OCI-LY1 (cell line): ENCODE measurements around the gene WDR36.

Experiments
- H2AFZ ChIP-seq: fragments of 200-600 bp; sonication (generic), shearing (Covaris generic); 2 replicates; pipeline ENCODE4 v1.6.0; 2014; ENCODE audit warnings: antibody characterized with exemption, mild to moderate bottlenecking, low read length
- H3F3A ChIP-seq: fragments of 200-600 bp; sonication (generic), shearing (Covaris generic); 2 replicates; pipeline ENCODE4 v1.6.0; 2014; ENCODE audit warnings: mild to moderate bottlenecking, antibody characterized with exemption, low read length, moderate library complexity; ENCODE audit not compliant: insufficient read depth
- H3K27ac ChIP-seq: fragments of 200-600 bp; sonication (generic); 2 replicates; pipeline ENCODE4 v1.5.1; 2014; ENCODE audit warnings: low read length, mixed run types, mild to moderate bottlenecking, low read depth; ENCODE audit not compliant: poor library complexity, severe bottlenecking
- H3K27me3 ChIP-seq: fragments of 200-600 bp; sonication (generic); 2 replicates; pipeline ENCODE4 v1.6.0; 2014; ENCODE audit warnings: antibody characterized with exemption, mild to moderate bottlenecking, low read length, moderate library complexity; ENCODE audit not compliant: insufficient read depth
- H3K36me3 ChIP-seq: fragments of 200-600 bp; sonication (generic); 2 replicates; pipeline ENCODE4 v1.6.1; 2014; ENCODE audit warnings: mild to moderate bottlenecking, antibody characterized with exemption, low read length, moderate library complexity, mixed read lengths; ENCODE audit not compliant: insufficient read depth
- H3K4me1 ChIP-seq: fragments of 200-600 bp; sonication (generic); 2 replicates; pipeline ENCODE4 v1.5.1; 2014; ENCODE audit warnings: mild to moderate bottlenecking, low read length, moderate library complexity; ENCODE audit not compliant: insufficient read depth, severe bottlenecking
- H3K4me2 ChIP-seq: fragments of 200-600 bp; sonication (generic), shearing (Covaris generic); 2 replicates; pipeline ENCODE4 v1.6.1; 2014; ENCODE audit warnings: low read length
- H3K4me3 ChIP-seq: fragments of 200-600 bp; sonication (generic); 2 replicates; pipeline ENCODE4 v1.5.1; 2014; ENCODE audit warnings: low read length, low read depth, mild to moderate bottlenecking, mixed read lengths; ENCODE audit not compliant: poor library complexity, severe bottlenecking
- H3K79me2 ChIP-seq: fragments of 200-600 bp; shearing (Covaris generic); 2 replicates; pipeline ENCODE4 v1.6.1; 2016; ENCODE audit warnings: mixed run types, low read length, mixed read lengths; ENCODE audit not compliant: insufficient read depth
- H3K9ac ChIP-seq: fragments of 200-600 bp; sonication (generic), shearing (Covaris generic); 2 replicates; pipeline ENCODE4 v1.6.1; 2014; ENCODE audit warnings: mild to moderate bottlenecking, low read length, mixed read lengths
- H3K9me2 ChIP-seq: fragments of 200-600 bp; sonication (generic), shearing (Covaris generic); 2 replicates; pipeline ENCODE4 v1.6.1; 2014; ENCODE audit warnings: low read depth, mild to moderate bottlenecking, low read length, mixed read lengths
- H3K9me3 ChIP-seq: fragments of 200-600 bp; shearing (Covaris generic); 2 replicates; pipeline ENCODE4 v1.6.1; 2014; ENCODE audit warnings: low read length, mixed read lengths
- H4K20me1 ChIP-seq: fragments of 200-600 bp; sonication (generic), shearing (Covaris generic); 2 replicates; pipeline ENCODE4 v1.6.0; 2016; ENCODE audit warnings: mild to moderate bottlenecking, low read length; ENCODE audit not compliant: insufficient read depth
- CTCF ChIP-seq: fragments of 200-600 bp; sonication (generic), shearing (Covaris generic); IDR thresholded peaks from 2 replicates; pipeline ENCODE4 v1.5.1; 2017; ENCODE audit warnings: mild to moderate bottlenecking, antibody characterized with exemption, low read length, moderate library complexity, mixed read lengths
- EZH2 ChIP-seq: fragments of 200-600 bp; sonication (generic), shearing (Covaris generic); IDR thresholded peaks from 2 replicates; pipeline ENCODE4 v1.8.0; 2017; ENCODE audit warnings: borderline replicate concordance, mixed run types, mild to moderate bottlenecking, antibody characterized with exemption, low read length, moderate library complexity, mixed read lengths

WDR36 gene

DNA sequence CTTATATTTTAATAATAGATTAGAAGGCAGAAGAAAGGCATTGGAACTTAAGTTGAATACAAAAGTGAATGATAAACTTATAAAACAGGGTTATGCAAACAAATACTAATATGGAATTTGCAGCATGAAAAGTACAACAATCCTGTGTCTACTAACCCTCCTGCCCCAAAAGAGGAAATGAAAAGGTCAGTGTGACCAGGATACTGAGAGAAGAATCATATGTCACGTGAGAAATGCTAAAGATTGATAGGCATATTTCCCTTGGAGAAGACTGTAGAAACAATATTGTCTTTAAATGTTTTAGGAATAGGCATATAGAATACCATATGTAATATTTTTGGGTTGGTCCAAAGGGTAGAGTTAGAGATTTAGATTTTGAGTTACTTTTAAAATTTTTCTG, 3.8 kb downstream of the WDR36 start:
- Histone ChIP-seq H3K9me2 (no peaks in the 10 kb centered on the region), H3K27me3 (no peaks in the 10 kb centered on the region), H2AFZ (no peak overlapping the region), H3K4me3 (no peak overlapping the region), H3K79me2 (peaks cover 35% of the 10 kb centered on the region), H3K9me3 (no peaks in the 10 kb centered on the region), H3F3A (no peaks in the 10 kb centered on the region), H4K20me1 (no peaks in the 10 kb centered on the region), H3K4me2 (no peak overlapping the region), H3K36me3 (peaks cover 61% of the 10 kb centered on the region), H3K9ac (no peak overlapping the region), H3K27ac (no peak overlapping the region), H3K4me1 (peaks cover 23% of the 10 kb centered on the region)
- TF ChIP-seq EZH2 (no peak), CTCF (no peak)

GRCh38 chr5:111099058-111099778, 7.1 kb downstream of the WDR36 start:
- Histone ChIP-seq H3F3A (no peaks in the 10 kb centered on the region), H3K4me1 (peaks cover 4% of the 10 kb centered on the region), H2AFZ (no peak overlapping the region), H3K4me2 (no peak overlapping the region), H3K9me3 (no peaks in the 10 kb centered on the region), H3K4me3 (no peak overlapping the region), H3K27me3 (no peaks in the 10 kb centered on the region), H4K20me1 (no peaks in the 10 kb centered on the region), H3K27ac (no peak overlapping the region), H3K9me2 (no peaks in the 10 kb centered on the region), H3K36me3 (peaks cover 93% of the 10 kb centered on the region), H3K79me2 (peaks cover 15% of the 10 kb centered on the region), H3K9ac (no peak overlapping the region)
- TF ChIP-seq CTCF (no peak), EZH2 (no peak)

GRCh38 chr5:111106320-111106948, 14.3 kb downstream of the WDR36 start:
- Histone ChIP-seq H4K20me1 (no peaks in the 10 kb centered on the region), H3K27me3 (no peaks in the 10 kb centered on the region), H2AFZ (no peak overlapping the region), H3K79me2 (no peaks in the 10 kb centered on the region), H3K9me2 (no peaks in the 10 kb centered on the region), H3K27ac (no peak overlapping the region), H3F3A (no peaks in the 10 kb centered on the region), H3K4me3 (no peak overlapping the region), H3K36me3 (peaks cover 96% of the 10 kb centered on the region), H3K9ac (no peak overlapping the region), H3K9me3 (no peaks in the 10 kb centered on the region), H3K4me1 (no peaks in the 10 kb centered on the region), H3K4me2 (no peak overlapping the region)
- TF ChIP-seq EZH2 (no peak), CTCF (no peak)
